ENCODE measurements around the gene NKAPL. TPM values are rescaled to one million over a fixed set of nuclear protein-coding genes. Genes with fewer than 3 reads are reported as not detected.
A peak's percentile ranks its signal among the peaks of the same experiment; 100 is the strongest.

NKAPL gene
- total and polyA plus RNA-seq, 2 of the 13 experiments (the other 11 are each of a cell fraction or from before 2014, with no cell fraction given): not detected

DNA sequence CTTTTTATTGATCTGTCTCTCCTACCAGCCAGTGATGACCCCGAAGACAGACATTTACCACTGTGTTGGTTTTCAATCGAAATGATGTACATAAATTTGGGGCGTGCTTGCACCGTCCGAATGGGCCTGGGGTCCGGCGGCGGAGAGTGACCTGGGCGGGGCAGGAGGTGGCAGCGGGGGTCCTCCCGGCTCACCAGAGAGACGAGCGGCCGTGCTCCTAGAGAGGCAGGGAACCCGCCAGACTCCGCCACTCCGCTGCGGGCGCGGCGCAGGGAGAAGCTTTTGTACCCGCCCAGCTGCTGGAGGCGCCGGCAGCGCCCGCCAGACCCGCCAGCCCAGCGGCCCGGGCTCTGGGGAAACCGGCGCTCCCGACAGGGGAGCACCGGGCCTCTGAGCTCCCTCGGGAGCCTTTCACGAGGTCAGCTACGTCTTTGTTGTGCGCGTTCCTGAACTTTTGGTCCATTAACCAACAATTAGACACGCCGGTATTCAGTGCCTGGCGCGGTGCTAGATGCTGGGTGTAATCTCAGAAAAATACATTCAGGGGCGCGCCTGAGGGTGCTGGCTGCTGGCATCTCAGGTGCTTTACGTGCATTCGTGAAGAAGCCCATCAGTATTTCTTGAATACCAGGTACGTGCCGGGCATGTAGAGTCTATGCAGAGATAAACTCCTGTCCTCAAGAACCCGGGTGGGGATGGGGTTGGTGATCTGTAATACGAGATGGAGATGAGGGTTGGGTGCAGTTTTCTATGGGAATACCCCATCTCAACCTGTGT is 22.4 kb downstream of the NKAPL start, which contains the start of gene PGBD1 (continued):
- TF ChIP-seq HNF4G (IDR thresholded peaks at IDR 0.05; ENCODE audit: borderline replicate concordance, low read depth, low read length) (no peak), HNF4G (CRISPR knock-in tag; IDR thresholded peaks at IDR 0.05; ENCODE audit: borderline replicate concordance, low read depth) (no peak), ZSCAN21 (CRISPR knock-in tag; IDR thresholded peaks at IDR 0.05; ENCODE audit: borderline replicate concordance) (no peak), GTF3A (CRISPR knock-in tag; conservative IDR thresholded peaks at IDR 0.05) (no peak)
- TF ChIP-seq, protein P1, sequence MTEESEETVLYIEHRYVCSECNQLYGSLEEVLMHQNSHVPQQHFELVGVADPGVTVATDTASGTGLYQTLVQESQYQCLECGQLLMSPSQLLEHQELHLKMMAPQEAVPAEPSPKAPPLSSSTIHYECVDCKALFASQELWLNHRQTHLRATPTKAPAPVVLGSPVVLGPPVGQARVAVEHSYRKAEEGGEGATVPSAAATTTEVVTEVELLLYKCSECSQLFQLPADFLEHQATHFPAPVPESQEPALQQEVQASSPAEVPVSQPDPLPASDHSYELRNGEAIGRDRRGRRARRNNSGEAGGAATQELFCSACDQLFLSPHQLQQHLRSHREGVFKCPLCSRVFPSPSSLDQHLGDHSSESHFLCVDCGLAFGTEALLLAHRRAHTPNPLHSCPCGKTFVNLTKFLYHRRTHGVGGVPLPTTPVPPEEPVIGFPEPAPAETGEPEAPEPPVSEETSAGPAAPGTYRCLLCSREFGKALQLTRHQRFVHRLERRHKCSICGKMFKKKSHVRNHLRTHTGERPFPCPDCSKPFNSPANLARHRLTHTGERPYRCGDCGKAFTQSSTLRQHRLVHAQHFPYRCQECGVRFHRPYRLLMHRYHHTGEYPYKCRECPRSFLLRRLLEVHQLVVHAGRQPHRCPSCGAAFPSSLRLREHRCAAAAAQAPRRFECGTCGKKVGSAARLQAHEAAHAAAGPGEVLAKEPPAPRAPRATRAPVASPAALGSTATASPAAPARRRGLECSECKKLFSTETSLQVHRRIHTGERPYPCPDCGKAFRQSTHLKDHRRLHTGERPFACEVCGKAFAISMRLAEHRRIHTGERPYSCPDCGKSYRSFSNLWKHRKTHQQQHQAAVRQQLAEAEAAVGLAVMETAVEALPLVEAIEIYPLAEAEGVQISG (CRISPR knock-in tag; IDR thresholded peaks at IDR 0.05): peak; percentile 100
- TF ChIP-seq, protein P2, sequence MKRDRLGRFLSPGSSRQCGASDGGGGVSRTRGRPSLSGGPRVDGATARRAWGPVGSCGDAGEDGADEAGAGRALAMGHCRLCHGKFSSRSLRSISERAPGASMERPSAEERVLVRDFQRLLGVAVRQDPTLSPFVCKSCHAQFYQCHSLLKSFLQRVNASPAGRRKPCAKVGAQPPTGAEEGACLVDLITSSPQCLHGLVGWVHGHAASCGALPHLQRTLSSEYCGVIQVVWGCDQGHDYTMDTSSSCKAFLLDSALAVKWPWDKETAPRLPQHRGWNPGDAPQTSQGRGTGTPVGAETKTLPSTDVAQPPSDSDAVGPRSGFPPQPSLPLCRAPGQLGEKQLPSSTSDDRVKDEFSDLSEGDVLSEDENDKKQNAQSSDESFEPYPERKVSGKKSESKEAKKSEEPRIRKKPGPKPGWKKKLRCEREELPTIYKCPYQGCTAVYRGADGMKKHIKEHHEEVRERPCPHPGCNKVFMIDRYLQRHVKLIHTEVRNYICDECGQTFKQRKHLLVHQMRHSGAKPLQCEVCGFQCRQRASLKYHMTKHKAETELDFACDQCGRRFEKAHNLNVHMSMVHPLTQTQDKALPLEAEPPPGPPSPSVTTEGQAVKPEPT (CRISPR knock-in tag; IDR thresholded peaks at IDR 0.05; ENCODE audit: low read depth): no peak
- TF ChIP-seq, protein P3, sequence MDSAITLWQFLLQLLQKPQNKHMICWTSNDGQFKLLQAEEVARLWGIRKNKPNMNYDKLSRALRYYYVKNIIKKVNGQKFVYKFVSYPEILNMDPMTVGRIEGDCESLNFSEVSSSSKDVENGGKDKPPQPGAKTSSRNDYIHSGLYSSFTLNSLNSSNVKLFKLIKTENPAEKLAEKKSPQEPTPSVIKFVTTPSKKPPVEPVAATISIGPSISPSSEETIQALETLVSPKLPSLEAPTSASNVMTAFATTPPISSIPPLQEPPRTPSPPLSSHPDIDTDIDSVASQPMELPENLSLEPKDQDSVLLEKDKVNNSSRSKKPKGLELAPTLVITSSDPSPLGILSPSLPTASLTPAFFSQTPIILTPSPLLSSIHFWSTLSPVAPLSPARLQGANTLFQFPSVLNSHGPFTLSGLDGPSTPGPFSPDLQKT (CRISPR knock-in tag; IDR thresholded peaks at IDR 0.05; ENCODE audit: borderline replicate concordance): no peak
- TF ChIP-seq, protein P4, sequence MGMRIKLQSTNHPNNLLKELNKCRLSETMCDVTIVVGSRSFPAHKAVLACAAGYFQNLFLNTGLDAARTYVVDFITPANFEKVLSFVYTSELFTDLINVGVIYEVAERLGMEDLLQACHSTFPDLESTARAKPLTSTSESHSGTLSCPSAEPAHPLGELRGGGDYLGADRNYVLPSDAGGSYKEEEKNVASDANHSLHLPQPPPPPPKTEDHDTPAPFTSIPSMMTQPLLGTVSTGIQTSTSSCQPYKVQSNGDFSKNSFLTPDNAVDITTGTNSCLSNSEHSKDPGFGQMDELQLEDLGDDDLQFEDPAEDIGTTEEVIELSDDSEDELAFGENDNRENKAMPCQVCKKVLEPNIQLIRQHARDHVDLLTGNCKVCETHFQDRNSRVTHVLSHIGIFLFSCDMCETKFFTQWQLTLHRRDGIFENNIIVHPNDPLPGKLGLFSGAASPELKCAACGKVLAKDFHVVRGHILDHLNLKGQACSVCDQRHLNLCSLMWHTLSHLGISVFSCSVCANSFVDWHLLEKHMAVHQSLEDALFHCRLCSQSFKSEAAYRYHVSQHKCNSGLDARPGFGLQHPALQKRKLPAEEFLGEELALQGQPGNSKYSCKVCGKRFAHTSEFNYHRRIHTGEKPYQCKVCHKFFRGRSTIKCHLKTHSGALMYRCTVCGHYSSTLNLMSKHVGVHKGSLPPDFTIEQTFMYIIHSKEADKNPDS (CRISPR knock-in tag; IDR thresholded peaks at IDR 0.05): no peak
- TF ChIP-seq, protein P5, sequence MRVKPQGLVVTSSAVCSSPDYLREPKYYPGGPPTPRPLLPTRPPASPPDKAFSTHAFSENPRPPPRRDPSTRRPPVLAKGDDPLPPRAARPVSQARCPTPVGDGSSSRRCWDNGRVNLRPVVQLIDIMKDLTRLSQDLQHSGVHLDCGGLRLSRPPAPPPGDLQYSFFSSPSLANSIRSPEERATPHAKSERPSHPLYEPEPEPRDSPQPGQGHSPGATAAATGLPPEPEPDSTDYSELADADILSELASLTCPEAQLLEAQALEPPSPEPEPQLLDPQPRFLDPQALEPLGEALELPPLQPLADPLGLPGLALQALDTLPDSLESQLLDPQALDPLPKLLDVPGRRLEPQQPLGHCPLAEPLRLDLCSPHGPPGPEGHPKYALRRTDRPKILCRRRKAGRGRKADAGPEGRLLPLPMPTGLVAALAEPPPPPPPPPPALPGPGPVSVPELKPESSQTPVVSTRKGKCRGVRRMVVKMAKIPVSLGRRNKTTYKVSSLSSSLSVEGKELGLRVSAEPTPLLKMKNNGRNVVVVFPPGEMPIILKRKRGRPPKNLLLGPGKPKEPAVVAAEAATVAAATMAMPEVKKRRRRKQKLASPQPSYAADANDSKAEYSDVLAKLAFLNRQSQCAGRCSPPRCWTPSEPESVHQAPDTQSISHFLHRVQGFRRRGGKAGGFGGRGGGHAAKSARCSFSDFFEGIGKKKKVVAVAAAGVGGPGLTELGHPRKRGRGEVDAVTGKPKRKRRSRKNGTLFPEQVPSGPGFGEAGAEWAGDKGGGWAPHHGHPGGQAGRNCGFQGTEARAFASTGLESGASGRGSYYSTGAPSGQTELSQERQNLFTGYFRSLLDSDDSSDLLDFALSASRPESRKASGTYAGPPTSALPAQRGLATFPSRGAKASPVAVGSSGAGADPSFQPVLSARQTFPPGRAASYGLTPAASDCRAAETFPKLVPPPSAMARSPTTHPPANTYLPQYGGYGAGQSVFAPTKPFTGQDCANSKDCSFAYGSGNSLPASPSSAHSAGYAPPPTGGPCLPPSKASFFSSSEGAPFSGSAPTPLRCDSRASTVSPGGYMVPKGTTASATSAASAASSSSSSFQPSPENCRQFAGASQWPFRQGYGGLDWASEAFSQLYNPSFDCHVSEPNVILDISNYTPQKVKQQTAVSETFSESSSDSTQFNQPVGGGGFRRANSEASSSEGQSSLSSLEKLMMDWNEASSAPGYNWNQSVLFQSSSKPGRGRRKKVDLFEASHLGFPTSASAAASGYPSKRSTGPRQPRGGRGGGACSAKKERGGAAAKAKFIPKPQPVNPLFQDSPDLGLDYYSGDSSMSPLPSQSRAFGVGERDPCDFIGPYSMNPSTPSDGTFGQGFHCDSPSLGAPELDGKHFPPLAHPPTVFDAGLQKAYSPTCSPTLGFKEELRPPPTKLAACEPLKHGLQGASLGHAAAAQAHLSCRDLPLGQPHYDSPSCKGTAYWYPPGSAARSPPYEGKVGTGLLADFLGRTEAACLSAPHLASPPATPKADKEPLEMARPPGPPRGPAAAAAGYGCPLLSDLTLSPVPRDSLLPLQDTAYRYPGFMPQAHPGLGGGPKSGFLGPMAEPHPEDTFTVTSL (CRISPR knock-in tag; IDR thresholded peaks at IDR 0.05; ENCODE audit: borderline replicate concordance): 0 out of 2 replicates have a peak, but pooled peaks have one; percentile 63

Data from HepG2 (cell line).